Measurements from ENCODE around the gene TIMM44.
"Not testable (repeated sequence)": the region's sequence is repeated elsewhere in the genome, so short reads cannot be mapped to it uniquely, and the experiment has no call there.

TIMM44 gene

GRCh38 chr19:7926021-7926726 is 17.3 kb downstream of the TIMM44 start, which contains the start of gene CTXN1:
Gene CTXN1 (minus strand): TSS chr19:7926135. CDS start chr19:7925538, 597 bp downstream.
- peak; percentile 53 to 76 (median 66) for DNase-seq (ENCODE audit: low read depth in 4 of 4, low spot score in 1 of 4)

DNA sequence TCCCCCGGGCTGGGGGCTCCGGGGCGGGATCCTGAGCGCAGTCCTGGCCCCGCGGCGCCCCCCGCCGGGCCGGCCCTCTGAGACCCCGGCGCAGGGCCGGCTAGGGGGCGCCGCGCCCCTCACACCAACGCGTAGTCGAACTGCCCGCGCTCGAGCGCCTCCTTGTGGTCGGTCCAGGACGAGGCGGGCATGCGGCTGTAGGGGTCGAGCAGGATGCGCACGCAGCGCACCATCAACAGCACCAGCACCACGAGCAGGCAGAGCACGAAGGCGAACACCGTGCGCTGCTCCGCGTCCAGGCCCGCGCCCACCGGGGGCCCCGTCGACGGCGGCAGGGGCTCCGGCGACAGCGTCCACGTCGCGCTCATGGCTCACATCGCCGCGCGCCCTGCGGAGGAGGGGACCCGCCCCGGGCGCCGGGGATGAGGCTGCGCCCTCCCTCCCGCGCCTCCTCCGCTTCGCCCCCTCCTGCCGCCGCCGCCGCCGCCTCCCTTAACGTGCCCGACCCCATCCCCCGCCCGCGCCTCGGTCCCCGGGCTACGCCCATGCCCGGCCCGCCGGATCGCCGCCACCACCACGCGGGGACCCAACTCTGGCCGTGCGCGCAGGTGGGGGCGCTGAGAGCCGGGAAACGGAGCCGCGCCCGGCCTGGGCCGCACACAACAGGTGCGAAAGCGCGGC is 18.2 kb downstream of the TIMM44 start:
- peak in 3 of 4 experiments; percentile 59 to 67 (median 60) for DNase-seq (ENCODE audit: low read depth in 4 of 4, low spot score in 1 of 4)

DNA sequence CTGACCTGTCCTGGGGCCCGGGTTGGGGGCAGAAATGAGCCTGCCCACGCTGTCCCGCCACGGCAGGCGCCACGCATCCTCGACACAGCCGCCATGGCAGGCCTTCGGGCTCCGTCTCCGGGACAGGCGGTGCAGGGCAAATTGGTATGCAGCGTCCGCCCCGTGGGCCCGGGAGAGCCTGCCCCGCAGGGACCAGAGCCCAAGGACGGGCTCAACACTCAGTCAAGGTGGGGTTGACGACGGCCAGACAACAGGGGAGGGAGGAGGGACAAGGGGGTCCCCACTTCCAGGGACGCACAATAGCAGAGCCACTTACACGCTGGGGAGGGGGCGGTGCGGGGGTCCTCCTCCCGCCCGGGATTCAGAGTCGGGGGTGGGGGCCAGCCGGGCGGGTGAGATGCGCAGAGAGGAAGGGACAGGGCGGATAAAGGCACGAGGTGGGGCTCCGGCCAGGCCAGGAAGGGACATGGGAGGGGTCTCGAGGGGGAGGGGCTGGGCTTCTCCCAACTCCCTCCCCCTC is 18.8 kb downstream of the TIMM44 start:
- no peak for DNase-seq (ENCODE audit: low read depth in 4 of 4, low spot score in 1 of 4)

GRCh38 chr19:7924241-7924640 is 19.2 kb downstream of the TIMM44 start:
- no peak for DNase-seq (ENCODE audit: low read depth in 4 of 4, low spot score in 1 of 4)

DNA sequence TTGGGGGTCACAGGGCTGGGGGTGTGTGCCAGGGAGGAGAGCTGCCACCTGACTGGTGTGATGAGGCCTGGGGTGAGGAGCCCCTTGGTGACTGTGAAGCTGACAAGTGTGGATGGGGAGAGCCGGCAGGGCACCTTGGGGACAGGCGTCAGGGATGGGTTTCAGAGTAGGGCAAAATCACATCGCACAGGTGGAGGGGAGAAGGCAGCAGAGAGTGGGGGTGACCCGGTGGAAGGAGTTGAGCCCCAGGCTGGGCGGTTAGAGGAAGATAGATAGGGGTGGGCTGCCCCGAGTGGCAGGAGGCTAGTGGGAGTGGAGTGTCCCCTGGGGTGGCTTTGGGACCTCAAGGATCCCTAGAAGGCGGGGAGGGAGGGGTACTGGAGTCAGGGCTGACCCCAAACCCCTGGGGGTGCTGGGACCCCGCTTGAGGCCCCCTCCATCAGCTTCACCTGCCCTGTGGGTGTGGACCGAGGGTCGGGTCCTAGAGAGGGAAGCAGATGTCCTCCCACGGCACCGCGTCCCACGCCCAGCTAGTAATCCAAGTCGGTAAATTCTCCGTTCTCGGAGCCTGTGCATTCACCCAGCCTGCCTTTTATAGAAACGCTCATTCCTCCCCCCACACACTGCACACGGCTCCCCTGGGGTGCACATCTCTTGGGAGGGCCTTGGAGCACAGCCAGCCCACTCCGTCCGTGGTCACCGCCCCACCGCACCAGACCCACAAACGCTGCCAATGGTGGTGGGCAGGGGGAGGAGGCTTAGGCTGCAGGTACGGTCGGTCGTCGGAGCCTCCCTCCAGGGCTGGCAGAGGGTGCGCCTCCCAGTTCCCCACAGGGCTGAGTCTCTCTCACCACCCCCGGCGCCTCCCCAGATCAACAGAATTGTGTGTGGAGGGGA is 19.9 kb downstream of the TIMM44 start:
- DNase-seq (ENCODE audit: low read depth in 4 of 4, low spot score in 1 of 4): no peak

GRCh38 chr19:7922836-7923195 is 20.6 kb downstream of the TIMM44 start:
- no peak for DNase-seq (ENCODE audit: low read depth in 4 of 4, low spot score in 1 of 4)

DNA sequence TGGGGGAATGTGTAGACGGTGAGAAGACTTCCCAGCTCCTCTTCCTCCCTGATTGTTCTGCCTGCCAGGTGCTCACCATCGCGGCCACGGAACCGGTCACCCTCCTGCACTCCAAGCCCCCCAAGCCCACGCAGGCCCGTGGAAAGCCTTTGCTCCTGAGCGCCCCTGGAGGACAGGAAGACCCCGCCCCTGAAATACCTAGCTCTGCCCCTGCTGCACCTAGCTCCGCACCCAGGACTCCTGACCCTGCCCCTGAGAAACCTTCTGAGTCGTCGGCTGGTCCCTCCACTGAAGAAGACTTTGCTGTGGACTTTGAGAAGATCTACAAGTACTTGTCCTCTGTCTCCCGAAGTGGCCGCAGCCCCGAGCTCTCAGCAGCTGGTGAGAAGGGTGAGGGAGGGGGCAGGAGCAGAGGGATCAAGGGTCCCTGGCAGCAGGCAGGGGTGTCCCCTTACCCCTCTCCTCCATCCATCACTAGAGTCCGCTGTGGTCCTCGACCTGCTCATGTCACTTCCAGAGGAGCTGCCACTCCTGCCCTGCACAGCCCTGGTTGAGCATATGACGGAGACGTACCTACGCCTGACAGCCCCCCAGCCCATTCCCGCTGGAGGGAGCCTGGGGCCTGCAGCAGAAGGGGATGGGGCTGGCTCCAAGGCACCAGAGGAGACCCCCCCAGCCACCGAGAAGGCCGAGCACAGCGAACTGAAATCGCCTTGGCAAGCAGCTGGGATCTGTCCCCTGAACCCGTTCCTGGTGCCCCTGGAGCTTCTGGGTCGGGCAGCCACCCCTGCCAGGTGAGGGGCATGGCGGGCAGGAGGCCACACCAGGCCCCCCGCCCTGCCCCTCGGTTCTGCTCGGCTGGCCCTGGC is 21.3 kb downstream of the TIMM44 start:
- no peak for DNase-seq (ENCODE audit: low read depth in 4 of 4, low spot score in 1 of 4)

DNA sequence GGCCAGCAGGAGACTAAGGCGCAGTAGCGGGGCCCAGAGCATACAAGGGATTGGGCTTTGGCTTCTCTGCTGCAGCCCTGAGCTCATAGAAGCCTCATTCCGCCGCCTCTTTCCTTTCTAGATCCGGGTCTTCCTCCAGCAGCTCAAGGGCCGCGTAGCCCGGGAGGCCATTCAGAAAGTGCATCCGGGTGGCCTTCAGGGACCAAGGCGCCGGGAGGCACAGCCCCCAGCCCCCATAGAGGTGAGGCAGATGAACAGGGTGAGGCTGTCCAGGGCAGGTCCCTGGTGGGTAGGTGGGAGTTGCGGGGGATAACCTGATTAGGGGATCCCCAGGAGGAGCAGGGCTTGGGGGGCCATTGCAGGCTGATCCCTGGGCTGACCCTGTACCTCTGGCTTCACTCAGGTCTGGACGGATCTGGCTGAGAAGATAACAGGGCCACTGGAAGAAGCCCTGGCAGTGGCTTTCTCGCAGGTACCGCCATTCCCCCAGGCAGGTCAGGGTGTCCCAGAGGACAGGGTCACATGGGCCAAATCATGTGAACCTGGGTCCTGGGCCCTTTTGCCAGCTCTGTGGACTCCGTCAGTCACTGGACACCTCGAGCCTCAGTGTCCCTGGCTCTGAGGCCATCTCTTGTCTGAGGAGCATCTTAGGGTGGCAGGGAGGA is 22.0 kb downstream of the TIMM44 start:
- DNase-seq (ENCODE audit: low read depth in 4 of 4, low spot score in 1 of 4): no peak

DNA sequence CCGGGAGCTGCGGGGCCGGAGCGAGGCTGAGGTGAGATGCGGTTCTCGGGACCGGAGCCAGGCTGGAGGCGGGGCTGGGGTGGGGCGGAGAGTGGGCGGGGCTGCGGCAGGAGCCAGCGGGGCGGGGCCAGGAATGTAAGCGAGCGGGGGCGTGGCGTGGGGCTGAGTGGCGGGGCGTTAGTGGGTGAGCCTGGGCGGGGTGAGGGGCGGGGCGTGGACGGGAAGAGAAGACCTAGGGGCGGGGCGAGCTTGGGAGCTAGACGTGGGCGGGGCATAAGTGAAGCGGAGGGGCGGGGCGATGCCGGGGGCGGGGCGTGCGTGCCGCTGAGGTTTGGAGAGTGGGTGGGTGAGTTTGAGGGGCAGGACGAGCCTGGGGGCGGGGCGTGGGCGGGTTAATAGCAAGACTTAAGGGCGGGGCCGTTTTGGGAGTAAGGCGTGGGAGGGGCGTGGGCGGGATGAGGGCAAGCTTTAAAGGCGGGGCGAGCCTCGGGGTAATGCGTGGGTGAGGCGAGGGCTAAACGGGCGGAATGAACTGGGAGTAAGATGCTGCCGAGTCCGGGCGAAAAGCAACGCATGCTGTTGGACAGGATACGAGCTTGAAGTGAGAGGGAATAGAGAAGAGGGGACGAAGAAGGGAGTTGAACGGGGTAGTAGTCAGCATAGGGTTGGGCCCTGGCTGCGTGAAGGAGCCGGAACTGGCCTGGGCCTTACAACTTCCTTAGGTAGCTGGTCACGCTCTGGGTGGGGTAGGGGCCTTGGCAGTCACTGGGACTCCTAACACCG is 22.8 kb downstream of the TIMM44 start:
- peak; percentile 100 for DNase-seq (ENCODE audit: low read depth in 4 of 4, low spot score in 1 of 4)

- DNase-seq (ENCODE audit: low read depth in 4 of 4, low spot score in 1 of 4): peak; percentile 87 to 96 (median 91)
These were observed 23.6 kb downstream of the TIMM44 start, which contains the start of gene SNAPC2 for GRCh38 chr19:7919610-7920518. Gene SNAPC2 (plus strand): TSS chr19:7920338. CDS start chr19:7920367, 29 bp downstream.

- no peak for DNase-seq (ENCODE audit: low read depth in 4 of 4, low spot score in 1 of 4)
These were observed 24.6 kb downstream of the TIMM44 start for GRCh38 chr19:7918615-7919421.

- not testable (repeated sequence) for DNase-seq (ENCODE audit: low read depth in 4 of 4, low spot score in 1 of 4)
These were observed 25.3 kb downstream of the TIMM44 start for GRCh38 chr19:7918062-7918614.

DNA sequence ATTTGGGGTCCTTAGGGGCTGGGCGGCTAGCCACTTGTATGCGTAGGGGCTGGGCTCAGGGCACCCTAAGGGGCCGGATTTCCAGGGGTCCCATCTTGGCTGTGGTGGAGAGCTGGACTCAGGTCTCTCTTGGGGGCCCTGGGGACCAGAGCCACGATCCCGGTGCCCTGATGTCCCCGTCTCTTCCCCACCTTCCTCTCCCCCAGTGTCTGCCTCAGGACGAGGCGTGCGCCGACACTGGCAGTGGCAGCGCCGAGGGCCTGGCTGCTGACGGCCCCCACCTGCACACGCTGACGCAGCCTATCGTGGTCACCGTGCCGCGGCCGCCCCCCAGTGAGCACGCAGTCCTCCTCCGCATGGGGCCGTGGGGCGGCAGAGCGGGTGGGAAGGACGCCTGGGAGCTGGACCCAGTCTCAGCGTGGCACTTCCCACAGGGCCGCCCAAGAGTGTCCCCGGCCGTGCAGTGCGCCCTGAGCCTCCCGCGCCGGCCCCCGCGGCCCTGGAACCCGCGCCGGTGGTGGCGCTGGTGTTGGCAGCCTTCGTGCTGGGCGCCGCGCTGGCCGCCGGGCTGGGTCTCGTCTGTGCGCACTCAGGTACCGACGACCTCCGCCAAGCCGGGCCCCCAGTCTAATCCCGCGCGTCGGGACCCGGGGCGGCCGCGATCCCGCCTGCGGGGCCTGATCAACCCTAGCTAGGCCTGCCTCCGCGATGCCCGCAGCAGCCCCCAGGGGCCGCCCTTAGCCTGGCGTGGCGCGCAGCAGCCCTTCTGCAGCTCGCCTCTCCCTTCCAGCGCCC is 26.0 kb downstream of the TIMM44 start:
- DNase-seq (ENCODE audit: low read depth in 4 of 4, low spot score in 1 of 4): peak in 1 of 4 experiments; percentile 51

DNA sequence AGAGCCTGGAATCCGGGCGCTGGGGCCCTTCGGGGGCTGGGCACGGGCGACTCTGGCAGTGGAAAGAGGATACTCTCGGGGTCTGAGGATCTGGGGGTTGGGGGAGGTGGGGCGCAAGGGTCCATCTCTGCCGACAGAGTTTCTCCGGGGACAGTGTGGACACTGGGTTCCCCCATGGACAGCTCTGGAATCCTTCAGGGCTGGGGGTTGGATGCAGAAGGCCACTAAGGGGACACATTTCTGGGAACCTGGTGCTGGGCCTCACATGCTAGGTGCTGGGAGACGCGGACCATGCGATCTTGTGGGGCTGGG is 26.6 kb downstream of the TIMM44 start:
- no peak for DNase-seq (ENCODE audit: low read depth in 4 of 4, low spot score in 1 of 4)

DNA sequence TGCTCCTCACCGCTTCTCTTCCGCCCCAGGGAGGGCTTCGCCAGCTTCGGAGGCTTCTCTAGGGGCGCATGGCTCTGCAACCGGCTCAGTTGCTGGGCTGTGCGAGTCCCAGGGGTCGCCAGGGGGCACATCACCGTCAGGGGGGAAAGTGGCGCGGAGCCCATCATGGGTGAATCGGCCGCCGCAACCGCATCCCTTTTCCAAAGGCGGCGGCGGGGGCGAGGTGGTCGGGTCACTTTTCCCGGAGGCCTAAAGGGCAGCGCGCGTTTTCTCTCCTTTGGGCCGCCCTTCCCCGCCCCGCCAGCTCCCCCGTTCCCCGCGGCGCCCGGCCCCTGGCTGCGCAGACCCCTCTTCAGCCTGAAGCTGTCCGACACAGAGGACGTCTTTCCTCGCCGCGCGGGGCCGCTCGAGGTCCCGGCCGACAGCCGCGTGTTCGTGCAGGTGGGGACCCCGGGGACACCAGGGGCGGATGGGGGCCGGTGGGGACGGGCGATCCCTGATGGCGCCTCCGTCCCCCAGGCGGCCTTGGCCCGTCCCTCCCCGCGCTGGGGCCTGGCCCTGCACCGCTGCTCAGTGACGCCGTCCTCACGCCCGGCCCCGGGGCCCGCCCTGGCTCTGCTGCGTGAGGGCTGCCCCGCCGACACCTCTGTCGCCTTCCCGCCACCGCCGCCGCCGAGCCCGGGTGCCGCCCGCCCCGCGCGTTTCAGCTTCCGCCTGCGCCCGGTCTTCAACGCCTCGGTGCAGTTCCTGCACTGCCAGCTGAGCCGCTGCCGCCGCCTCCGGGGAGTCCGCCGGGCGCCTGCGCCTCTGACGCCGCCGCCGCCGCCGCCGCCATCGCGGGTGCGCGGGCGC is 27.1 kb downstream of the TIMM44 start:
- peak in 2 of 4 experiments; percentile 49 to 55 for DNase-seq (ENCODE audit: low read depth in 4 of 4, low spot score in 1 of 4)
